Measurements from ENCODE around the gene TUBGCP6.

DNA sequence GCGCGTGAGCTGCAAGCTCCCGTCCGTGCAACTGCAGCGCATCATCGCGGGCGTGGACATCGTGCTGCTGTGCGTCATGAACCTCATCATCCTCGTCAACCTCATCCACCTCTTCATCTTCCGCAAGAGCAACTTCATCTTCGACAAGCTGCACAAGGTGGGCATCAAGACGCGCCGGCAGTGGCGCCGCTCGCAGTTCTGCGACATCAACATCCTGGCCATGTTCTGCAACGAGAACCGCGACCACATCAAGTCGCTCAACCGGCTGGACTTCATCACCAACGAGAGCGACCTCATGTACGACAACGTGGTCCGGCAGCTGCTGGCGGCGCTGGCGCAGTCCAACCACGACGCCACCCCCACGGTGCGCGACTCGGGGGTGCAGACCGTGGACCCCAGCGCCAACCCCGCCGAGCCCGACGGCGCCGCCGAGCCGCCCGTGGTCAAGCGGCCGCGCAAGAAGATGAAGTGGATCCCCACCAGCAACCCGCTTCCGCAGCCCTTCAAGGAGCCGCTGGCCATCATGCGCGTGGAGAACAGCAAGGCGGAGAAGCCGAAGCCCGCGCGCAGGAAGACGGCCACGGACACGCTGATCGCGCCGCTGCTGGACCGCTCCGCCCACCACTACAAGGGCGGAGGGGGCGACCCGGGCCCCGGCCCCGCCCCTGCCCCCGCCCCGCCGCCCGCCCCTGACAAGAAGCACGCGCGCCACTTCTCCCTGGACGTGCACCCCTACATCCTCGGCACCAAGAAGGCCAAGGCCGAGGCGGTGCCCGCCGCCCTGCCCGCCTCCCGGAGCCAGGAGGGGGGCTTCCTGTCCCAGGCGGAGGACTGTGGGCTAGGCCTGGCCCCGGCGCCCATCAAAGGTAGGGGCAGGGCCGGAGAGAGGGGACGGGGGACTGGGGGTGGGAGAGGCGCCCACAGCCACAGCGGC is 67.0 kb downstream of the TUBGCP6 start:
- TF ChIP-seq, protein P1, sequence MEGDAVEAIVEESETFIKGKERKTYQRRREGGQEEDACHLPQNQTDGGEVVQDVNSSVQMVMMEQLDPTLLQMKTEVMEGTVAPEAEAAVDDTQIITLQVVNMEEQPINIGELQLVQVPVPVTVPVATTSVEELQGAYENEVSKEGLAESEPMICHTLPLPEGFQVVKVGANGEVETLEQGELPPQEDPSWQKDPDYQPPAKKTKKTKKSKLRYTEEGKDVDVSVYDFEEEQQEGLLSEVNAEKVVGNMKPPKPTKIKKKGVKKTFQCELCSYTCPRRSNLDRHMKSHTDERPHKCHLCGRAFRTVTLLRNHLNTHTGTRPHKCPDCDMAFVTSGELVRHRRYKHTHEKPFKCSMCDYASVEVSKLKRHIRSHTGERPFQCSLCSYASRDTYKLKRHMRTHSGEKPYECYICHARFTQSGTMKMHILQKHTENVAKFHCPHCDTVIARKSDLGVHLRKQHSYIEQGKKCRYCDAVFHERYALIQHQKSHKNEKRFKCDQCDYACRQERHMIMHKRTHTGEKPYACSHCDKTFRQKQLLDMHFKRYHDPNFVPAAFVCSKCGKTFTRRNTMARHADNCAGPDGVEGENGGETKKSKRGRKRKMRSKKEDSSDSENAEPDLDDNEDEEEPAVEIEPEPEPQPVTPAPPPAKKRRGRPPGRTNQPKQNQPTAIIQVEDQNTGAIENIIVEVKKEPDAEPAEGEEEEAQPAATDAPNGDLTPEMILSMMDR (IDR thresholded peaks at IDR 0.05), result no peak
- TF ChIP-seq POLR2A (IDR thresholded peaks at IDR 0.05), result no peak
